Hematopoietic multipotent progenitor cell (in vitro differentiated cells): ENCODE measurements around the gene OTOR. TPM values are rescaled to one million over a fixed set of nuclear protein-coding genes. Genes with fewer than 3 reads are reported as not detected.

Experiments
- DNase-seq, 3 donors: peaks; one replicate each; pipeline ENCODE4 v3.0.0-alpha.2; 2011 to 2015; ENCODE audit warnings: low read depth in 2 of 3, low spot score in 2 of 3
- total RNA-seq: library from RNA; depleted of rRNA; stranded (reverse); fragments of >200 nt; gene quantifications from one replicate; pipeline ENCODE4 v1.2.3, GENCODE V29; 2012

OTOR gene
- total RNA-seq, 1 donor, result not detected

DNA sequence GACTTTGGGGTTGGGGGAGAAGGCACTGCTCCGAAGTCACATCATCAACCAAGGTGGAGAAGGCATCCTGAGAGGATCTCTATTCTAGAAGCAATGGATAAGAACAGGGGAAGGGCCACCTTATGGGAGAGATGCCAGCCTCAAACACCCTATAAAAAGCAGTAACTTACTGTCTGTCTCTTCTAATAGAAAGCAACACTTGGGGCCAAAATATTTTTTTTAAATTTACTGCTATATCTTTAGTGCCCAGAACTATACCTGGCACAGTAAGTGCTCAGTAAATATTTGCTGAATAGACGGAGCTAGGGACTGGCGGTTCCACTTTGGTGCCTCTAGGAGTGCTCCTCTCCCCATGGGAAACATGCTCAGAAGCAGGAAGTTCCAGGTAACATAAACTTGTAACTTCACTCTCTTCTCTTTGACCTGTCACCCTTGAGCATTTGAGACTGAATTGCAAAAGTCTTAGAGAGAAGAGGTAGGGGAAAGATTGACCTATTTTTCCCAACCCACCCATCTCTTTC is 807 bp upstream of the OTOR start:
- no peak for DNase-seq

DNA sequence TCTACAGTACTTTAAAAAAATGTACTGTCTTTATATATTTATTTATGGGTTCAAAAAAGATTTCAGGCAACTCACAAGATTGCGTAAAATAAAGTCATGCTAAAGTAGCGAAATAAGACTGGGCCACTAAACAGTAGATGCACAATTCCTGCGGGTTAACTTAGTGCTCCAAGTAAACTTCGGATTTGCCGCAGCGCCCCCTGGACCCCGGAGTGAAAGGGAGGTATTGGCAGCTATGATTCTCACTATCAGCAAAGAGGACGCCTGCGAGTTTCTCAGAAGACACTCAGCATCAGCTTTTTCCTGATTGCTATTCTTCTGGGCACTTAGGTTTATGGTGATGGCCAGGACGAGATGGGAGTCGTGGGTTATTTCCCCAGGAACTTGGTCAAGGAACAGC is 1.4 kb downstream of the OTOR start:
- no peak for DNase-seq

DNA sequence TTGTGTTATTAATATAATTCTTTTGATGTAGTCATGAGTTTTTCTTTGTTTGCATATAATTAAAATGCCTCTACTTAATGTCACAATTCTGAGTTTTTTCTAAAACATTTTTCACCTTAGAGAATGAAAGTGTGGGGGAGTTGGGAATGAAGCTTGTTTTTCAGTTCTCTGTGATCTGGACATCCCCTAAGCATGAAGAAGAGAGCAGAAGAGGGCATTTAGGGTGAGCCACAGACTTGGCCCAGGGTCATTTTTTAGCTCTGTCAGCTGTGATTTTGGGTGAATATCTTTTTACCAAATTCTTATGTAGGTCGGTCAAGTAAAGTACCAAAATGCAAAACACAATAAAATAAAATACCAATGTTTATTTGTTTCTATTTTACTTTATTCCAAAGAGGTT is 3.9 kb downstream of the OTOR start:
- no peak for DNase-seq

DNA sequence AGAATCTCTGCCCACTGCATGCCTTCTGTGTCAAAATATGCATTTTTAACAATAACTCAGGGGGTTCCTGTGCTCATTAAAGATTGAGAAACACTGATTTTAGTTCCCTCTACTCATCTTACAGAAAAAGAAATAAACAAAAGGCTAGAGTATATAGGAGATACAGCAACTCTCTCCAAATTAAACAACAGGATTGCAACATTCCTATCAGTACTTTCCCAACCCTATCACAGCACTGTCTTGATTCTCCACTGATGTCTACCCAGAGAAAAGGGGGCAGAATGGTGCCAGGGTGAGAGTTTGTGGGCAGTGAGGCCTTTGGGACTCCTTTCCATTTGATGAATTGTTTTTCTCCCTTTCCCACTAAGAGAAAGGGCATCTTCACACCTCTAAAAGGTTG is 4.7 kb downstream of the OTOR start:
- DNase-seq, result no peak

DNA sequence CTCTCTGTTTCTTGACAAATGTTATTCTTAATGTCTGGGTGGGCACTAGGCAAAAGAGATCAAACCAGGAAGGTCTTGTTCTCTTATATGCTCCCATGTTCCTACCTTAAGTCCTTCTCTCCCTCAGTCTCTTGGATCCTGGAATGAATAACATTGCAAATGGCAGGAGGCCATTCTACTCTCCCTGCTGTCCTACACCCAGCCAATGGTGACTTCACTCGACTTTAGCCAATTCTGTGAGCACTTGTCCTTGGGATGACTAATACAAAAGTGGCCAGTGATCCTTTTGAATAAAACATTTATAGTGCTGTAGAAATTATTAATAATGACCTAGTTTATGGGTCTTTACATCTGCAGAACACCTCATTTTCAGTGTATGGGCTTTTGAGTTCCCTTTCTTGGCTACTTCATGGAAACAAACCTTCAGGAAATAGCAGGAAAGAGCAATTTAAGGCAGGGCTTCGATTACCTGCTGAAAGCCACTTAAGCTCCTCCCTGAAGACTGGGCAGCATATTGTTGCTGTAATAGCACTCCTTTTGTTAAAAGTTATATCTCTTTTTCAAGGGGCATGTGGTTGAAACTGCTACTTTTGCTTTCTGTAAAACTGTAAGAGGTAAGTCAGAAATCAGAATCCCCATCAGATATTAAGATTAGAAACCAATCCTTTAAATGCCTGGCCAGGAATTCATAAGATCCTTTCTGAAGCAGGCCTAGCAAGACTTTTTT is 10.5 kb downstream of the OTOR start:
- DNase-seq, result no peak

DNA sequence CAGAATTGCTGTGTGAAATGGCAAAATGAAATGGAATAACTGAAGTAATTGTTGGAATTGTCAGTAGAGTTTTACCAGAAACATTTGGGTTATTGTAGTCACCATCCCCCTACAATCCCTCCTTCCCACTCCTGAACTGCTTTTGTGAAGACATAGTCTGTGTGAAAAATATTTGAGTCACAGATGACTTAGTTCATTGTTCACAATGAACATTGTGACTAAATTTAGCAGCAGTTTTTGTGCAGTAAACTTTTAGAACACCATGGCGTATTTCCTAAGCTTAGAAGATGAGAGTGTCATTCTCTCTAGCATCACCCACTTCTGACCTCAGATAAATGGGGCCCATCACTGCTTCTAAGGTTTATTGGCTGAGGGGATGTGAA is 11.0 kb downstream of the OTOR start:
- DNase-seq, result no peak

DNA sequence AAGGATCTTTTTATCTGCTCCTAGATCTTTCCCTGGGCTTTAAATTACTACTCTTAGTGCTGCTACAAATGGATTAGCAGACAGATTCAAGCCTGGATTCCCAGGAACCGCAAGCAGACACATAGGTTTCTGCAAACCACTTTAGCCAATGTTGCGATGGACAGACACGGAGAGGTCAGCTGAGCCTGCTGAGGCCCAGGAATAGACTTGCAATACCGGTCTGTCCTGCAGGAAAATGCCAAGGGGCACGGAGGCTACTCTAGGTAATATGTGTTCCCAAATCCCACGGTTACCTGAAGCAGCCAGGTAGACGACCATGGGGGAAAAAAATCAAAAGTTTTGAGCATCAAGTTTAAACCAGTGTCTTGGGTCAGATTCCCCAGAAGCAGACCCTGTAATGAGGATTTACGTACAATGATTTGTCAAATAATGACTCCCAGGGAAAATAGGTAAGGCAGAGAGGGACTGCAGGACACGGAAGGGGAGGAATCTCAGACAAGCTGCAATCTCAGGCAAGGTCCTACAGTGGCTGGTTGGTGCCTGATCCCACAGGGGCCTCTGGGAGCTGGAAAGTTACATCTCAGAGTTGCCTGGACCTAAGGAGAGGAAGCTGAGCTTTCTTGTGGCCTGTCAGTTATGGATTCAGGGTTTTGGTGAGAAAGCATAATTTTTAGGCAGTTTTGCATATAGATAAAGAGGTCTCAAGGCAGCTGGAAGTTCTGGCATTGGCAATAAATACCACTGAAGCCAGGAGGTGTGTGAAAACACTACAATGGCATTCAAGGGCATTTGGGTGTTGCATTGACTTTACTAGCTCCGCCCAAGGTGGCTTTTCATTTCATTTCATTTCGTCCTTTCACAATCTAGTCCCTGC is 12.5 kb downstream of the OTOR start:
- DNase-seq, result no peak

DNA sequence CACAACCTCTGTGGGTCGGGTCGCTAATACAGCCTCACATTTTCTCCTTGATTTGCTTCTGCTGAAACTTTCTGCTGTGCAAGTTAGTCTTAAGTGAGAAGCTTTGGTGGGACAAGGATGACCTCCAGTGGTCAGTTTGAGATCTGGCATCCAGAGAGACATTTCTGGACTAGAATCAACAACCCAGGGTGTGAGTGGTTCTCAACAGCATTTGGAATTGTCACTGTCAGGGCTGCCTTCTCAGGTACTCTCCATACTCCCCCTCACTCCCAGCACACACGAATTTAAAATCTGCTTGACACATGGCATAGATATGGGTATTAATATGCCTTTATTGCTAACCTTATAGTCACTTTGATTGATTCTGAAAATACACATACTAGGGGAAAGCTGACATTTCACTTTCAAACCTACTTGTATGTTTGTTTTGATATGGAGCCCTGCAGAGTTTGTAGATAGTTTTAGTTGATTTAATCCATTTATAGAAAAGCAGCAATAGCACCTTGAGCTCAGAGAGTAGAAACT is 13.2 kb downstream of the OTOR start:
- peak; percentile 19 to 70 (median 35) for DNase-seq

DNA sequence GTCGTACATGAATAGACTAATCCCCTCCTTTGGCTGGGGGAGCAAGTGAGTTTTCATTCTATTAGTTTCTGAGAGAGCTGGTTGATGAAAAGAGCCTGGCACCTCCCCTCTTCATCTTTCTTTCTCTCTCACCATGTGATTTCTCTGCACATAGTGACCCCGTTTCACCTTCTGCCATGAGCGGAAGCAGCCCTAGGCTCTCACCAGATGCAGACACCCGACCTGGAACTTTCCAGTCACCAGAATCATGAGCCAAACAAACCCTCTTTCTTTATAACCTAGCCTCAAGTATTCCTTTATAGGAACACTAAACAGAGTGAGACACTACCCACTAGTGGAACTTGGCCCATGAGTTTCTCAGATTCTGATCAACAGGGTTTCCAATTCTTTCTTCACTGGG is 16.4 kb downstream of the OTOR start:
- no peak for DNase-seq

DNA sequence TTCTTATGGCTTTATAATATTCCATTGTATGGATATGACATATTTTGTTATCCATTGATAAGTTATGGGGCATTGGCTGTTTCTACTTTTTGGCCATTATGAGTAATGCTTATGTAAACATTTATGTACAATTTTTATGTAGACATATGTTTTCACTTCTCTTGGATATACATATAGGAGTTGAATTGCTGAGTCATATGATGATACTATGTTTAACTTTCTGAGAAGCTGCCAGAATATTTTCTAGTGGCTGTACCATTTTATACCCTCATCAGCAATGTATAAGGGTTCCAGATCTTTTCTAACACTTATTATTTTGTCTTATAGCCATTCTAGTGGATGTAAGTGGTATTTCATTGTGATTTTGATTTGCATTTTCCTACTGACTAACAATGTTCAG is 23.1 kb downstream of the OTOR start:
- DNase-seq, result no peak

DNA sequence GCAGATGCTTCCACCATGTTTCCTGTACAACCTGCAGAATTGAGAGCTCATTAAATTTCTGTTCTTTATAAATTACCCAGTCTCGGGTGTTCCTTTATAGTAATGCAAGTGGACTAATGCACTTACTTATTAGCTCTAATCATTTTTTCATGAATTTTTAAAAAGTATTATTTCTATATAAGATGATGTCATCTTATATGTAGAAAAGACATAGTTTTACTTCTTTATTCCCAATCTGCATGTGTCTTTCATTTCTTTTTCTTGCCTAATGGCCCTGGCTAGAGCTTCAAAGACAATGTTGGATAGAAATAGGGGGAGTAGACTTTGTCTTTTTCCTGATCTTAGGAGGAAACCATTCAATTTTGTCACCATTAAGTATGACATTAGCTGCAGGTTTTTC is 27.8 kb downstream of the OTOR start:
- no peak for DNase-seq

DNA sequence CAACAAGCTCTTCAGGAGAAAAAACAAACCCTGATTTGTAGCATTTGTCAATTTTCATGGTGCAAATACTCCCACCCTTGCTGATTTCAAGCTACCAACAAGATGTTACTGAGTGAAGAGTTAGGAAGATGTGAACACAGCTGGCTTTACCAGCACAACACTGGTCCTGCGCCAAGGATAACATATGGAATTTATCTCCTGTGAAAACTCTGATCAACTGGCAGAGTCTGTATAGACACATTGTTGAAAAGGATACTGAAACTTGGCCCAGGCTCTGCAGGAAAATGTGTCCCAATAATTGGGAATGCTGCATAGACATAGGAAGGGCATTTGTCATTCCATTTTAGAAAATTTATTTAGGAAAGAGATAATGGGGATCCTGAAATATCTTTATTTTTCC is 29.0 kb downstream of the OTOR start:
- DNase-seq, result no peak

DNA sequence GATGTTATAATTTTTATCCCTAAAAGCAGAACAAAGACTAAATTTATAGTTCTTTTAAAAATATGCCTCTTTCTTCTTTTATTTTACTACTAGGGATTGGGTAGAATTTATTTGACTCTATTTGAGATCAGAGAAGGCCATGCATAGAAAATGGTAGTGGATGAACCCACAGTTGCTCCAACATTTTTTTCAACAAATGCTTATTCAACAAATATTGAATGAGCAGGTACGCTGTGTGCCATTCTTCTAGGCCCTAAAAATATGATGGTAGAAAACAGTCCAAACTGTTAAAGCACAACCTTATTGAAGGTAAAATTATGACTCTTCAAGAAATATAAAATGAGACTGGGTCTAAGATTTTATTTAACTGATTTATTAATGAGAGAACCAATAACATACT is 30.0 kb downstream of the OTOR start:
- no peak for DNase-seq

DNA sequence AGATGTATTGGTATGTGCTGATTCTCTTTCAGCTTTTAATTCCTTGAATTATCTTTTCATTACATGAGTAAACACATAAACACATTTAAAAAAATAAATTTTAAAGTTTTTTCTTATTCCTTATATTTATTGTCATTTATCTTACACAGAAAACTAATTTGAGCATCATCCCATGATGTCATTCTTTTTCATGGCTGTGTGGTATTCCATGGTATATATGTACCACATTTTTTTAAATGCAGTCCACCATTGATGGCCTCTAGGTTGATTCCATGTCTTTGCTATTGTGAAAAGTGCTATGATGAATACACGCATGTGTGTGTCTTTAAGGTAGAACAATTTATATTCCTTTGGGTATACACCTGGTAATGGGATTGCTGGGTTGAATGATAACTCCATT is 33.3 kb downstream of the OTOR start:
- no peak for DNase-seq

DNA sequence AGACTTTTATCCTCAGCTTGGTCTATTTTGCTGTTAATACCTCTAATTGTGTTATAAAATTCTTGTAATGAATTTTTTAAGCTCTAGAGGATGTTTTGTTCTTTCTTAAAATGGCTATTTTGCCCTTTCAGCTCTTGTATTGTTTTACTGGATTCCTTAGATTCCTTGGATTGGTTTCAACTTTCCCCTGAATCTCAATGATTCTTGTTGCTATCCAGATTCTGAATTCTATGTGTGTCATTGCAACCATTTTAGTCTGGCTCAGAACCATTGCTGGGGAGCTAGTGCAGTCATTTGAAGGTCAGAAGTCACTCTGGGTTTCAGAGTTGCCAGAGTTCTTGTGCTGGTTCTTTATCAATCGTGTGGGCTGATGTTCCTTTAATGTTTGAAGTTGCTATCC is 37.1 kb downstream of the OTOR start:
- no peak for DNase-seq

Other genes starting within 250 kb of the OTOR start
- gene KIF16B, start 174.9 kb upstream of the OTOR start, total RNA-seq, result 6.2 TPM
- gene SNRPB2, start 18.3 kb upstream of the OTOR start, total RNA-seq, result 10.5 TPM